ENCODE results near the gene KRT85.

Gene KRT85

GRCh38 chr12:52383331-52383730, 16.1 kb upstream of the KRT85 start:
- TF ChIP-seq ZNF391 (tag by site-specific recombination; IDR thresholded peaks at IDR 0.05; ENCODE audit: borderline replicate concordance, low read depth) (no peak), REST (tag by site-specific recombination; IDR thresholded peaks at IDR 0.05) (no peak), ZXDB (tag by site-specific recombination; IDR thresholded peaks at IDR 0.05) (no peak), MYNN (tag by site-specific recombination; IDR thresholded peaks at IDR 0.05; ENCODE audit: borderline replicate concordance) (no peak), INSM2 (tag by site-specific recombination; IDR thresholded peaks at IDR 0.05) (no peak), SALL2 (tag by site-specific recombination; IDR thresholded peaks at IDR 0.05; ENCODE audit: borderline replicate concordance) (no peak), ZNF555 (tag by site-specific recombination; conservative IDR thresholded peaks at IDR 0.05) (no peak), ZNF701 (tag by site-specific recombination; IDR thresholded peaks at IDR 0.05) (no peak), ZBTB21 (tag by site-specific recombination; IDR thresholded peaks at IDR 0.05) (no peak), ZNF274 (IDR thresholded peaks at IDR 0.05; ENCODE audit: low read length) (no peak), ZNF274 (tag by site-specific recombination; IDR thresholded peaks at IDR 0.05; ENCODE audit: borderline replicate concordance) (no peak), ZNF830 (tag by site-specific recombination; IDR thresholded peaks at IDR 0.05; ENCODE audit: low read depth) (no peak), KLF7 (tag by site-specific recombination; IDR thresholded peaks at IDR 0.05; ENCODE audit: borderline replicate concordance) (no peak), ZNF202 (tag by site-specific recombination; IDR thresholded peaks at IDR 0.05; ENCODE audit: borderline replicate concordance) (no peak), ZBTB8A (tag by site-specific recombination; IDR thresholded peaks at IDR 0.05) (no peak), ZNF677 (tag by site-specific recombination; IDR thresholded peaks at IDR 0.05) (no peak), PRDM2 (tag by site-specific recombination; IDR thresholded peaks at IDR 0.05; ENCODE audit: borderline replicate concordance) (no peak), ATF2 (tag by site-specific recombination; IDR thresholded peaks at IDR 0.05; ENCODE audit: low read depth) (no peak), ZNF335 (tag by site-specific recombination; conservative IDR thresholded peaks at IDR 0.05) (no peak), ZNF544 (tag by site-specific recombination; IDR thresholded peaks at IDR 0.05) (no peak), ZNF626 (tag by site-specific recombination; IDR thresholded peaks at IDR 0.05) (no peak)
- H3K36me3 ChIP-seq (ENCODE audit: control insufficient read depth in 2 of 2, insufficient read depth in 1 of 2, low read length in 2 of 2) = no peaks in the 10 kb centered on the region
- no peaks in the 10 kb centered on the region for H3K9me3 ChIP-seq (ENCODE audit: control insufficient read depth, insufficient read depth, low read depth, low read length)
- ChIA-PET POLR2A (no interaction called here), CTCF (interaction anchor here (0.6 to 4.3 kb wide), 6 partner anchors 10 to 600 kb away, joined by 3 to 38 read pairs (median 4); no protein-coding TSS in a partner anchor)
- H3K4me1 ChIP-seq (ENCODE audit: control insufficient read depth, insufficient read depth, low read length) = no peaks in the 10 kb centered on the region
- no peak overlapping the region for H3K27ac ChIP-seq (ENCODE audit: extremely low read depth, low read depth, low read length)
- no peak overlapping the region for H3K4me3 ChIP-seq (ENCODE audit: low read depth, low read length)
